HepG2 (cell line): ENCODE data around the gene ECSIT. TPM values are rescaled to one million over a fixed set of nuclear protein-coding genes. Genes with fewer than 3 reads are reported as not detected.

Source experiments
- ATF6 ChIP-seq: sonication (generic); formaldehyde crosslinking; conservative IDR thresholded peaks from 2 replicates; pipeline ENCODE4 v1.4.0; 2020; ENCODE audit warnings: missing genetic modification reagents
- CBX2 ChIP-seq, 2 experiments: fragments of 200-600 bp in 1 of 2; sonication (generic); formaldehyde crosslinking in 1 of 2; IDR thresholded peaks; 2 replicates each; pipeline versions ENCODE4 v1.7.0 to v1.8.1; 2018 to 2022; ENCODE audit warnings: low read depth in 2 of 2, low read length in 1 of 2, mild to moderate bottlenecking in 1 of 2, missing genetic modification reagents in 1 of 2
- CEBPB ChIP-seq: IDR thresholded peaks from 2 replicates; pipeline ENCODE4 v1.6.1; 2011; ENCODE audit warnings: low read depth, low read length, improper control_type of control experiment, borderline replicate concordance
- CHD4 ChIP-seq: fragments of 200-600 bp; sonication (generic); IDR thresholded peaks from 2 replicates; pipeline ENCODE4 v1.7.0; 2017; ENCODE audit warnings: mild to moderate bottlenecking, low read length, borderline replicate concordance
- MAFG ChIP-seq: sonication (generic); formaldehyde crosslinking; IDR thresholded peaks from 2 replicates; pipeline ENCODE4 v1.5.1; 2020; ENCODE audit warnings: mild to moderate bottlenecking, missing genetic modification reagents
- MED8 ChIP-seq: sonication (generic); formaldehyde crosslinking; IDR thresholded peaks from 2 replicates; pipeline ENCODE4 v1.8.1; 2023; ENCODE audit warnings: mild to moderate bottlenecking, missing genetic modification reagents; ENCODE audit not compliant: insufficient replicate concordance
- MIER2 ChIP-seq: IDR thresholded peaks from 2 replicates; pipeline ENCODE4 v1.6.1; 2016; ENCODE audit warnings: missing biosample characterization, missing genetic modification reagents
- RARG ChIP-seq: sonication (generic); formaldehyde crosslinking; IDR thresholded peaks from 2 replicates; pipeline ENCODE4 v1.4.0; 2020; ENCODE audit warnings: low read depth, mild to moderate bottlenecking, missing genetic modification reagents
- SUZ12 ChIP-seq: fragments of 150-350 bp; IDR thresholded peaks from 2 replicates; pipeline ENCODE4 v1.6.1; 2014; ENCODE audit warnings: low read depth, low read length
- TFAP4 ChIP-seq: sonication (generic); IDR thresholded peaks from 2 replicates; pipeline ENCODE4 v1.6.1; 2016; ENCODE audit warnings: low read depth, borderline replicate concordance
- ZBTB7B ChIP-seq: sonication (generic); formaldehyde crosslinking; IDR thresholded peaks from 2 replicates; pipeline ENCODE4 v1.4.0; 2020; ENCODE audit warnings: missing genetic modification reagents
- ZC3H13 ChIP-seq: sonication (generic); formaldehyde crosslinking; IDR thresholded peaks from 2 replicates; pipeline ENCODE4 v1.8.1; 2023; ENCODE audit warnings: mild to moderate bottlenecking, missing genetic modification reagents, moderate library complexity
- ZNF431 ChIP-seq: sonication (generic); formaldehyde crosslinking; IDR thresholded peaks from 2 replicates; pipeline ENCODE4 v1.9.0; 2022; ENCODE audit warnings: missing genetic modification reagents, low read depth, mild to moderate bottlenecking, borderline replicate concordance
- ZNF547 ChIP-seq: sonication (generic); formaldehyde crosslinking; IDR thresholded peaks from 2 replicates; pipeline ENCODE4 v1.5.1; 2020; ENCODE audit warnings: mild to moderate bottlenecking, missing genetic modification reagents
- ZNF574 ChIP-seq: sonication (generic); formaldehyde crosslinking; IDR thresholded peaks from 2 replicates; pipeline ENCODE4 v1.4.0; 2020; ENCODE audit warnings: missing genetic modification reagents
- ZNF644 ChIP-seq: IDR thresholded peaks from 2 replicates; pipeline ENCODE4 v1.6.1; 2016; ENCODE audit warnings: low read depth
- ZNF737 ChIP-seq: sonication (generic); formaldehyde crosslinking; IDR thresholded peaks from 2 replicates; pipeline ENCODE4 v1.5.0; 2020; ENCODE audit warnings: missing genetic modification reagents, mild to moderate bottlenecking, borderline replicate concordance
- ZNF746 ChIP-seq: sonication (generic); formaldehyde crosslinking; IDR thresholded peaks from 2 replicates; pipeline ENCODE4 v1.8.0; 2022; ENCODE audit warnings: mild to moderate bottlenecking, missing genetic modification reagents
- polyA plus RNA-seq, 8 experiments: library from polyadenylated mRNA; depleted of rRNA in 3 of 8; stranded (reverse) in 7 of 8; unstranded in 1 of 8; fragments of >200 nt; fragmentation: Illumina TruSeq in 4 of 8; extraction: Trizol in 4 of 8; gene quantifications; 2 replicates each; pipeline versions ENCODE4 v1.2.1 to v1.2.3, GENCODE V29; 2011 to 2016; ENCODE audit warnings: low read depth in 4 of 8, missing spikeins in 1 of 8, mixed read lengths in 1 of 8; ENCODE audit not compliant: insufficient read depth in 1 of 8
- total RNA-seq, 5 experiments: library from RNA; depleted of rRNA; stranded (reverse); fragments of >200 nt; fragmentation: Illumina TruSeq; extraction: Trizol; gene quantifications; 2 replicates each; pipeline ENCODE4 v1.2.3, GENCODE V29; 2016; ENCODE audit warnings: low read depth in 1 of 5
- TF ChIP-seq, protein P1 (sequence below): sonication (generic); formaldehyde crosslinking; IDR thresholded peaks from 2 replicates; pipeline ENCODE4 v1.4.0; 2020; ENCODE audit warnings: mild to moderate bottlenecking, missing genetic modification reagents
- TF ChIP-seq, protein P2 (sequence below): sonication (generic); formaldehyde crosslinking; IDR thresholded peaks from 2 replicates; pipeline ENCODE4 v1.5.0; 2020; ENCODE audit warnings: missing genetic modification reagents
- TF ChIP-seq, protein P3 (sequence below): sonication (generic); formaldehyde crosslinking; IDR thresholded peaks from 2 replicates; pipeline ENCODE4 v1.5.1; 2020; ENCODE audit warnings: mild to moderate bottlenecking, missing genetic modification reagents, borderline replicate concordance

The ECSIT gene
- total and polyA plus RNA-seq, 2 of the 13 experiments (the other 11 are each of a cell fraction or from before 2014, with no cell fraction given): 36.4 to 62.3 TPM

DNA sequence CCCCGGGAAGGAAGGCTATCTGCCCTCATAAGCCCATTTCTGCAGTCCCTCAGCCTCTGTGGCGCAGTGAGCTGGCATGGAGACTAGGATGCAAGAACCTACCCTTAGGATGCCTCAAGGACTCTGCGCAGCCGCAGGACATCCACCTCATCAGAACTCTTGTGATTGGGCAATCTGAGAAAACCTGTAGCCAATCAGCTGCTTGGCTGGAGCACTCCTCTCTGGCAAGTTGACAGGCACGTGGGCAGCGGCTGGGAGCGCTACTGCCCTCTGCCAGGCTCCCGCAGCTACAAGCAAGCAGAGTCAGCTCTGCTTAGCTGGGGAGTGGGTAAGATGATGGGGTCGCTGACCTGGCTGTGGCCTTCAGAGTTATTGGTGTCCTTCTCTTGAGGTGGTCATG is 1.5 kb upstream of the ECSIT start (continued):
- TF ChIP-seq ZNF574 (CRISPR knock-in tag) (peak; percentile 89), CBX2 (IDR thresholded peaks at IDR 0.05; ENCODE audit: low read depth, low read length) (no peak), CBX2 (CRISPR knock-in tag; IDR thresholded peaks at IDR 0.05; ENCODE audit: low read depth) (no peak), ZNF431 (CRISPR knock-in tag) (no peak), SUZ12 (no peak), ATF6 (CRISPR knock-in tag) (no peak), MED8 (CRISPR knock-in tag) (no peak), CEBPB (peak; percentile 98), ZNF547 (CRISPR knock-in tag) (no peak), RARG (no peak), MAFG (CRISPR knock-in tag) (no peak), ZNF644 (no peak), TFAP4 (peak; percentile 48; the same call in 1 of the 2 replicates), ZNF737 (no peak), CHD4 (no peak), MIER2 (peak; percentile 68; the same call in 1 of the 2 replicates), ZC3H13 (no peak), ZBTB7B (CRISPR knock-in tag) (no peak), ZNF746 (CRISPR knock-in tag) (no peak)
- TF ChIP-seq, protein P1, sequence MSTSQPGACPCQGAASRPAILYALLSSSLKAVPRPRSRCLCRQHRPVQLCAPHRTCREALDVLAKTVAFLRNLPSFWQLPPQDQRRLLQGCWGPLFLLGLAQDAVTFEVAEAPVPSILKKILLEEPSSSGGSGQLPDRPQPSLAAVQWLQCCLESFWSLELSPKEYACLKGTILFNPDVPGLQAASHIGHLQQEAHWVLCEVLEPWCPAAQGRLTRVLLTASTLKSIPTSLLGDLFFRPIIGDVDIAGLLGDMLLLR (CRISPR knock-in tag): no peak; the same call in 1 of the 2 replicates
- TF ChIP-seq, protein P2, sequence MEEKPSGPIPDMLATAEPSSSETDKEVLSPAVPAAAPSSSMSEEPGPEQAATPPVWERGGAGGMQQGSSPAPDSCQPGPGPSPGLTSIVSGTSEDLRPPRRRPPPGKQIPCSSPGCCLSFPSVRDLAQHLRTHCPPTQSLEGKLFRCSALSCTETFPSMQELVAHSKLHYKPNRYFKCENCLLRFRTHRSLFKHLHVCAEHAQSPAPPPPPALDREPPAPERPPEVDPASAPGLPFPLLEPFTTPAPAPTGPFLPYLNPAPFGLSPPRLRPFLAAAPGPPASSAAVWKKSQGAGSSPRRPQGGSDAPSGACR (CRISPR knock-in tag): no peak
- TF ChIP-seq, protein P3, sequence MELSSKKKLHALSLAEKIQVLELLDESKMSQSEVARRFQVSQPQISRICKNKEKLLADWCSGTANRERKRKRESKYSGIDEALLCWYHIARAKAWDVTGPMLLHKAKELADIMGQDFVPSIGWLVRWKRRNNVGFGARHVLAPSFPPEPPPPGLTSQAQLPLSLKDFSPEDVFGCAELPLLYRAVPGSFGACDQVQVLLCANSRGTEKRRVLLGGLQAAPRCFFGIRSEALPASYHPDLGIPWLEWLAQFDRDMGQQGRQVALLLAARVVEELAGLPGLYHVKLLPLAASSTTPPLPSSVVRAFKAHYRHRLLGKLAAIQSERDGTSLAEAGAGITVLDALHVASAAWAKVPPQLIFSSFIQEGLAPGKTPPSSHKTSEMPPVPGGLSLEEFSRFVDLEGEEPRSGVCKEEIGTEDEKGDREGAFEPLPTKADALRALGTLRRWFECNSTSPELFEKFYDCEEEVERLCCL (CRISPR knock-in tag): no peak
